ENCODE measurements around the gene IMMP2L.

Gene IMMP2L

DNA sequence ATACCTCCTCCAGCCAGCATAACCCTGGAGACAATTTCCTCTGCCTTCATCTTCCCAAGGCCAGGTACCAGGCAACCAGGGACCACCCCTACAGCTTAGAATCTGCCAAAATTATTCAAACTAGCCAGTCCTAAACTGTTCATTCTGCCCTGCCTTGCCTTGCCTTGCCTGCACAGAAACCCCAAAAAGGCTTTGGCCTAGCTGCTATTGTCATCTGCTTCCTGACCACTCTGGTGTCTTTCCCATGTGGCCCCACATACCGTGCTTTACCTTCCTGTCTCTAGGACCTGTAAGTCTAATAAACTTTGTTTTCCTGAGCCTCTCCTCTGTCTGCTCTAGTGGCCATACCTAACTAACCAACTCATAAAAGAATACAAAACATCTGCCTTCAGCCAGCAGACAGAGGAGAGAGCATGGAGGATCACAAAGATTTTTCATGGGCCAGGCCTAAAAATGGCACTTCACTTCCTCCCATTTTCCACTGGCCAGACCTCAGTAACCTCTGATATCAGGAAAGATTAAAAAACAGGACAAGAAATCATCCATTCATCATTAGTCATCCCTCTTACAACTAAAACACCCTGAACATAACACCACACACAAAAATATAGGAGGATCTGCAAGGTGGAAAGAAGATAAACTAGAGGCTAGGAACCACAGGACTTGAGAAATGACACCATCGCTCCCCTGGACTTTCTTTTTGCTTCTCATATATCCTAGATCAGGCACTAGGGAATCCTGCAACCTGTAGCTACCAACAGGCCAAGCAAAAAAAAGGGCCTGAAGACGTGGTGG lies 51.5 kb downstream of the IMMP2L start:
- Histone ChIP-seq H3F3A (ENCODE audit: insufficient read depth) (no peaks in the 10 kb centered on the region), H3K27me3 (ENCODE audit: low read length) (no peaks in the 10 kb centered on the region), H3K36me3 (ENCODE audit: low read length) (no peaks in the 10 kb centered on the region), H3K79me2 (ENCODE audit: insufficient read depth, low read length) (no peaks in the 10 kb centered on the region), H3K4me2 (ENCODE audit: low read depth, low read length, poor library complexity, severe bottlenecking) (no peak overlapping the region), H3K9me2 (replicated peaks; ENCODE audit: insufficient read depth, low read length) (no peaks in the 10 kb centered on the region), H3K27ac (ENCODE audit: low read depth, low read length) (no peak overlapping the region), H2AFZ (ENCODE audit: low read depth, low read length, severe bottlenecking) (no peak overlapping the region), H4K20me1 (ENCODE audit: low read depth, low read length) (no peaks in the 10 kb centered on the region), H3K9me3 (ENCODE audit: insufficient read depth, low read length) (no peaks in the 10 kb centered on the region), H3K4me3 (ENCODE audit: insufficient read depth, low read length, poor library complexity, severe bottlenecking) (no peak overlapping the region), H3K9ac (ENCODE audit: low read length) (no peak overlapping the region)
- no peak for TF ChIP-seq EZH2phosphoT487 (conservative IDR thresholded peaks at IDR 0.05; ENCODE audit: low read length)
- TF ChIP-seq, protein P1, sequence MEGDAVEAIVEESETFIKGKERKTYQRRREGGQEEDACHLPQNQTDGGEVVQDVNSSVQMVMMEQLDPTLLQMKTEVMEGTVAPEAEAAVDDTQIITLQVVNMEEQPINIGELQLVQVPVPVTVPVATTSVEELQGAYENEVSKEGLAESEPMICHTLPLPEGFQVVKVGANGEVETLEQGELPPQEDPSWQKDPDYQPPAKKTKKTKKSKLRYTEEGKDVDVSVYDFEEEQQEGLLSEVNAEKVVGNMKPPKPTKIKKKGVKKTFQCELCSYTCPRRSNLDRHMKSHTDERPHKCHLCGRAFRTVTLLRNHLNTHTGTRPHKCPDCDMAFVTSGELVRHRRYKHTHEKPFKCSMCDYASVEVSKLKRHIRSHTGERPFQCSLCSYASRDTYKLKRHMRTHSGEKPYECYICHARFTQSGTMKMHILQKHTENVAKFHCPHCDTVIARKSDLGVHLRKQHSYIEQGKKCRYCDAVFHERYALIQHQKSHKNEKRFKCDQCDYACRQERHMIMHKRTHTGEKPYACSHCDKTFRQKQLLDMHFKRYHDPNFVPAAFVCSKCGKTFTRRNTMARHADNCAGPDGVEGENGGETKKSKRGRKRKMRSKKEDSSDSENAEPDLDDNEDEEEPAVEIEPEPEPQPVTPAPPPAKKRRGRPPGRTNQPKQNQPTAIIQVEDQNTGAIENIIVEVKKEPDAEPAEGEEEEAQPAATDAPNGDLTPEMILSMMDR (IDR thresholded peaks at IDR 0.05; ENCODE audit: insufficient read depth, low read length, poor library complexity, severe bottlenecking): no peak

DNA sequence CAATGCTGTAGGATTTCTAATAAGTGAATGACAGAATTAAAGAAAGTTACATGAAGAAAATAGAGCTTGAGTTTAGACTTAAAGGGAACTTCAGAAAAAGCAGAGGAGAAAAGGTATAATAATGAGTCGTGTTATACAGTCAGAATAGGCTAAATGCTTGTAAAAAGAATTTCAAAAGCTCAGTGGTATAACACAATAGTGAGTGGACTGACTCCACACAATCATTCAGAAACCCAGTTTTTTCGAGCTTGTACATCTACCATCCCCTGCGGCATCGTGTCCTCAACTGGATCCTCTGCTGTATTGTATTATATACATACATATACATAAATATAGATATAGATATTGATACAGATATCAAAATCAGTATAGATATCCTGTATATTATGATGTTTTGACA lies 52.2 kb downstream of the IMMP2L start:
- no peaks in the 10 kb centered on the region for H3K27me3 ChIP-seq (ENCODE audit: low read length)
- no peak overlapping the region for H3K4me2 ChIP-seq (ENCODE audit: low read depth, low read length, poor library complexity, severe bottlenecking)
- H3K27ac ChIP-seq (ENCODE audit: low read depth, low read length): no peak overlapping the region
- no peak for TF ChIP-seq EZH2phosphoT487 (conservative IDR thresholded peaks at IDR 0.05; ENCODE audit: low read length)
- TF ChIP-seq, protein P1 (IDR thresholded peaks at IDR 0.05; ENCODE audit: insufficient read depth, low read length, poor library complexity, severe bottlenecking): no peak
- no peak overlapping the region for H3K9ac ChIP-seq (ENCODE audit: low read length)
- H3F3A ChIP-seq (ENCODE audit: insufficient read depth): no peaks in the 10 kb centered on the region
- H3K79me2 ChIP-seq (ENCODE audit: insufficient read depth, low read length): no peaks in the 10 kb centered on the region
- H3K9me3 ChIP-seq (ENCODE audit: insufficient read depth, low read length): no peaks in the 10 kb centered on the region
- no peaks in the 10 kb centered on the region for H3K9me2 ChIP-seq (replicated peaks; ENCODE audit: insufficient read depth, low read length)
- H4K20me1 ChIP-seq (ENCODE audit: low read depth, low read length): no peaks in the 10 kb centered on the region
- H2AFZ ChIP-seq (ENCODE audit: low read depth, low read length, severe bottlenecking): no peak overlapping the region
- no peaks in the 10 kb centered on the region for H3K36me3 ChIP-seq (ENCODE audit: low read length)
- no peak overlapping the region for H3K4me3 ChIP-seq (ENCODE audit: insufficient read depth, low read length, poor library complexity, severe bottlenecking)

DNA sequence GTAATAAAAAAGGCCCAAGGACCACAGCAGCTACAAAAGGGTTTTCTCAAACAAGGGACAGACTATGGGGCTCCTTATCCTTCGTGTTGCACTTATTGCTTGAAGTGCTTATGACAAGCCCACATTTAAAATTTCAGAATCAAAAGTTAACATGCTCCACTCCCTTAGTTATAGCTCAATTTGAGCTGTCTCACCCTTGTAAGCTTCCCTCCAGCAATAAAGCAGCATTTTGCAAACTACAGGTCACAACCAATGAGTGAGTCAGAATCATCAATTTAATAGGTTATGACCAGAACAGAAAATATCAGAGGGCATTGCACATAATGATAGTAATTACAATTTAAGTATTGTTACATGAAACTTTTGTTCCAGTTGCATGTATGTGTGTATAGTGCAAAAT lies 53.0 kb downstream of the IMMP2L start:
- Histone ChIP-seq H3K27ac (ENCODE audit: low read depth, low read length) (no peak overlapping the region), H3K79me2 (ENCODE audit: insufficient read depth, low read length) (no peaks in the 10 kb centered on the region), H3K9ac (ENCODE audit: low read length) (no peak overlapping the region), H3K9me2 (replicated peaks; ENCODE audit: insufficient read depth, low read length) (no peaks in the 10 kb centered on the region), H2AFZ (ENCODE audit: low read depth, low read length, severe bottlenecking) (no peak overlapping the region), H4K20me1 (ENCODE audit: low read depth, low read length) (no peaks in the 10 kb centered on the region), H3K4me3 (ENCODE audit: insufficient read depth, low read length, poor library complexity, severe bottlenecking) (no peak overlapping the region), H3K4me2 (ENCODE audit: low read depth, low read length, poor library complexity, severe bottlenecking) (no peak overlapping the region), H3F3A (ENCODE audit: insufficient read depth) (no peaks in the 10 kb centered on the region), H3K36me3 (ENCODE audit: low read length) (no peaks in the 10 kb centered on the region), H3K9me3 (ENCODE audit: insufficient read depth, low read length) (no peaks in the 10 kb centered on the region), H3K27me3 (ENCODE audit: low read length) (no peaks in the 10 kb centered on the region)
- TF ChIP-seq, protein P1 (IDR thresholded peaks at IDR 0.05; ENCODE audit: insufficient read depth, low read length, poor library complexity, severe bottlenecking): no peak
- no peak for TF ChIP-seq EZH2phosphoT487 (conservative IDR thresholded peaks at IDR 0.05; ENCODE audit: low read length)

Measured in SU-DHL-6 (cell line).